AG10803 (cell line): ENCODE measurements around the gene ATG9A.

Source experiments
- DNase-seq: peaks from one replicate; pipeline ENCODE4 v3.0.0; 2010; ENCODE audit warnings: low read depth
- H3K4me3 ChIP-seq: 2 replicates; pipeline ENCODE4 v1.5.1; 2011; ENCODE audit warnings: mild to moderate bottlenecking, low read length, control low read depth
- TF ChIP-seq, protein P1 (sequence below): conservative IDR thresholded peaks from 2 replicates; pipeline ENCODE4 v1.5.1; 2011; ENCODE audit warnings: mild to moderate bottlenecking, low read length, control low read depth, inconsistent platforms

ATG9A gene

GRCh38 chr2:219234331-219234730, 4.9 kb upstream of the ATG9A start:
- no peak for DNase-seq
- TF ChIP-seq, protein P1, sequence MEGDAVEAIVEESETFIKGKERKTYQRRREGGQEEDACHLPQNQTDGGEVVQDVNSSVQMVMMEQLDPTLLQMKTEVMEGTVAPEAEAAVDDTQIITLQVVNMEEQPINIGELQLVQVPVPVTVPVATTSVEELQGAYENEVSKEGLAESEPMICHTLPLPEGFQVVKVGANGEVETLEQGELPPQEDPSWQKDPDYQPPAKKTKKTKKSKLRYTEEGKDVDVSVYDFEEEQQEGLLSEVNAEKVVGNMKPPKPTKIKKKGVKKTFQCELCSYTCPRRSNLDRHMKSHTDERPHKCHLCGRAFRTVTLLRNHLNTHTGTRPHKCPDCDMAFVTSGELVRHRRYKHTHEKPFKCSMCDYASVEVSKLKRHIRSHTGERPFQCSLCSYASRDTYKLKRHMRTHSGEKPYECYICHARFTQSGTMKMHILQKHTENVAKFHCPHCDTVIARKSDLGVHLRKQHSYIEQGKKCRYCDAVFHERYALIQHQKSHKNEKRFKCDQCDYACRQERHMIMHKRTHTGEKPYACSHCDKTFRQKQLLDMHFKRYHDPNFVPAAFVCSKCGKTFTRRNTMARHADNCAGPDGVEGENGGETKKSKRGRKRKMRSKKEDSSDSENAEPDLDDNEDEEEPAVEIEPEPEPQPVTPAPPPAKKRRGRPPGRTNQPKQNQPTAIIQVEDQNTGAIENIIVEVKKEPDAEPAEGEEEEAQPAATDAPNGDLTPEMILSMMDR = no peak
- H3K4me3 ChIP-seq = no peak overlapping the region

DNA sequence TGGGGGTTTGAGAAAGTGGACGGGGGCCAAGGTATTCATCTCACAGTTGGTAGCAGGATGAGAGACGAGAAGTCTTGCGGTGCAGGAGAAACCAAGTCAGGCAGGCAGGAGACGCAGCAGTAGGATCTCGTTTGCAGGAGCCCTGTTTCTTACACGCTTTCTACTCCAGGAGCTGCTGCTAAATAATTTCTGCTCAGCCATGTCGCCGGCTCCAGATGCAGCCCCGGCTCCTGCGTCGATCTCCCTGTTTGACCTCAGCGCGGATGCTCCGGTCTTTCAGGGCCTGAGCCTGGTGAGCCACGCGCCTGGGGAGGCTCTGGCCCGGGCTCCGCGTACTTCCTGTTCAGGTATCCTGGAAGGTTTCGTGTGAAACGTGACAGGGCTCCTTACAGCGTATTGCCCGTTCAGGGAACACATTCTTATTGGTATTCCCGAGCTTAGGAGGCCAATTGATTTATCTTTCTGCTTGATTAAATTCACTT, 664 bp upstream of the ATG9A start:
- TF ChIP-seq, protein P1 = no peak
- peak; percentile 40 for DNase-seq
- peak overlapping the region; percentile 68 for H3K4me3 ChIP-seq

DNA sequence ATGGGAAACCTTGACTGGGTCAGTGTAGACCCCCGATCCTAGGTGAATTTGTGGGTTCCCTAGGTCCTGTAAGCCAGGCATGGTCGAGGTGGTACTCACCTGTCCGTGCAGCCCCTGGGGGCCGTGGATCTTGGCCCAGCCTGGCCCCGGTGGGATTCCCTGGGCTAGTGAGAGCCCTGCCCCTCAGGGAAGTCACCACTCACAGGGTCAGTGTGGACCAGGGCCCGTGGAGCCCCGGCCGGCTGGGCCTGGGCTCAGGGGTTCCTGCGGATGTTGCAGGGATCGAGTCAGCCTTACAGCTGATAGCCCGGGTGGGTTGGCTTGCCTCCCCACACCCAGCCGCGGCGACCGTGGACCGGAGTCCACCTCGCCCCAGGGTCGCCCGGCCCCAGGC, 528 bp downstream of the ATG9A start:
- TF ChIP-seq, protein P1 = no peak
- H3K4me3 ChIP-seq = peak overlapping the region; percentile 68
- no peak for DNase-seq

DNA sequence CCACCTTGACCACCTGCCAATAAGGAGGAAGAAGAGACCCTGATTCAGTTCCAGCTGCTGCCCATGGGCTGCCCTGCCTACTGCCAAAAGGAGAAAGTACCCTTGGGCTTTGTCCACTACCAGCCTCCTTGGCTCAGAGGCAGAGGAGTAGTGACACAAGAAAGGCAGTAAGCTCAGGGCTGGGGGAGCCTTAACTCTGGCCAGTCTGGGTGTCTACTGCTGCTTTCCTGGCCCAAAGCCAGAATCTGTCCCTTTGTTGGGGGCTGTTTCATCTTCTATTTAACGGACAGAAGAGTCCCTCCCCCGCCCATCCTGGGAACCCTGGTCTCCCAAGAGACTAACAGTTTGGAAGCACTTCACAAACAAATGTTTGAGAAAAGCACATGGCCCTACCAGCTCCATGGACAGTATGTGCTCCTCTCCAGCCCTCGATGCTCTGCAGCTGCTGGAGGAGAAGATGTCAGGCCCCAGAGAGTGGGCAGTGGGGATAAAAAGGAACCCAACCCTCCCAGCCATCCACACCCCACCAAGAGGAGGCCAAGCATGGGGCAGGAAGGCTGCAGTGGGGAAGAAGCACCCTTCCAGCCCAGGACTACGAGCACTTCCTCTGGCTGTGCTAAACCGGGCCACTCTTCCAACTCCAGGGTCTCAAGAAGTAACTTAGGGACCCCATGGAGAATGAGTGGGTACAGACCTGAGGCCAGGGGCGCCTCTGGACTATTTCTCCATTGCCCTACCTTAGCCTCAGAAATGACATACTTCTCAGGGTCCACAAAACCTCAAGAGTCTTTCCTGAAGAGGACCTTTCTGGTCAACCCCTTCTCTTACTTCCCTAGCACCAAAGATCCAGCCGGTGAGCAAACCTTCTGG, 1.2 kb downstream of the ATG9A start:
- TF ChIP-seq, protein P1 = no peak
- no peak for DNase-seq
- peak overlapping the region; percentile 68 for H3K4me3 ChIP-seq

- no peak for DNase-seq
- TF ChIP-seq, protein P1 = no peak
- no peak overlapping the region for H3K4me3 ChIP-seq
These were observed 4.1 kb downstream of the ATG9A start for GRCh38 chr2:219225350-219225749.

DNA sequence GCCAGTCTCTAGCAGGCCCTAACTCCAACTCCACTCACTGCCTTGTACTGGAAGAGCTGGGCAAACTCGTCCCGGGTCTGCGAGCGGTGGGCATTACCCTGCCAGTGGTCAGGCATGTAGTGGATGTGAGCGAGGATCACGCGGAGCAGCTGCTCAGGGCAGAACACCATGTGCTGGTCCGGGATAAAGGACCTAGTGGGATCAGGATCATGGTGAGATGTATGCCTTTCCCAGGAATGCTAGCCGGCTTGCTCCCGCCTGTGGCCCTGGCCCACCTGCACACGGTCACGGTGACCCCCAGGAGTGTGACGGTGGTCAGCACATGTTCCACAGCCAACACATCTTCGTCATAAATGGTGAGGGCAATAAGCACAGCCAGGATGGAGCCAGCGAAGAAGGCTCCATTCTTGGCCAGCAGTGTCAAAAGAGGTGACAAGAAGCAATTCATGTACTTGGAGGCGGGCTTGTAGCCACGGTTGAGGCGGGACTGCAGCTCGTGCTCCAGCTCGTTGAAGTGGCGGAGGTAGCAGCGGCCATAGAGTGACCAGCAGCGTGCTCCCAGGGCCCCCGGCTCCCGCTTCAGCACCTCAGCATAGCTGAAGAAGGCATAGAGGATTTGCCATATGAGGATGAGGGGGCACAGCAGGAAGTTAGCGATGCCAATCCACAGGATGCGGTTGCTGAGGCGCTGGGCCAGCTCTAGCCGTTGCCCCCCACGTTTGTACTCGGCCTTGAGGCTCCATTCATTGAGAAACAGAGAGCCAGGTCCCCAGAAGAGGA, 5.4 kb downstream of the ATG9A start:
- H3K4me3 ChIP-seq = no peak overlapping the region
- TF ChIP-seq, protein P1 = no peak
- no peak for DNase-seq
